Naive thymus-derived CD4-positive, alpha-beta T cell (primary cell): ENCODE results near the gene THOC7. TPM values are rescaled to one million over a fixed set of nuclear protein-coding genes. Genes with fewer than 3 reads are reported as not detected.

Experiments used
- ATAC-seq: fragments of 150-1000 bp; cut with Tn5 transposase; 2 replicates; pipeline ENCODE4 v1.10.0; 2021; ENCODE audit warnings: mild to moderate bottlenecking, moderate library complexity
- CTCF ChIA-PET: fragments of 350-600 bp; sonication (Branson Sonifier 250); formaldehyde crosslinking; loops from one replicate; lab custom pipeline; 2021; ENCODE audit warnings: antibody characterized with exemption; lab: Charles Lee
- POLR2A ChIA-PET: fragments of 350-600 bp; sonication (Branson Sonifier 250); formaldehyde crosslinking; loops from one replicate; lab custom pipeline; 2021; ENCODE audit warnings: antibody characterized with exemption, inconsistent platforms; lab: Charles Lee
- DNase-seq, 9 donors: peaks; one replicate each; pipeline versions ENCODE4 v3.0.0 to v3.0.0-alpha.2; 2020 to 2022; ENCODE audit warnings: mixed read lengths in 1 of 9
- H3K27ac ChIP-seq: one replicate; pipeline ENCODE4 v1.7.0; 2013; ENCODE audit warnings: mild to moderate bottlenecking, low read depth, low read length, moderate library complexity
- H3K27me3 ChIP-seq, 2 donors: one replicate each; pipeline ENCODE4 v1.7.0; 2013; ENCODE audit warnings: low read length in 2 of 2, mild to moderate bottlenecking in 2 of 2, moderate library complexity in 2 of 2; ENCODE audit not compliant: control insufficient read depth in 2 of 2, insufficient read depth in 2 of 2
- H3K36me3 ChIP-seq, 3 experiments: 1 replicate in 2 of 3; 2 replicates in 1 of 3; pipeline ENCODE4 v1.7.0; 2013; ENCODE audit warnings: low read length in 3 of 3, mild to moderate bottlenecking in 3 of 3, moderate library complexity in 1 of 3; ENCODE audit not compliant: insufficient read depth in 3 of 3, control insufficient read depth in 2 of 3
- H3K4me1 ChIP-seq, 2 donors: one replicate each; pipeline ENCODE4 v1.7.0; 2013; ENCODE audit warnings: low read length in 2 of 2, mild to moderate bottlenecking in 2 of 2, moderate library complexity in 1 of 2; ENCODE audit not compliant: control insufficient read depth in 2 of 2, insufficient read depth in 2 of 2
- H3K4me3 ChIP-seq: 2 replicates; pipeline ENCODE4 v1.7.0; 2013; ENCODE audit warnings: mild to moderate bottlenecking, low read length
- H3K9me3 ChIP-seq, 3 experiments: 1 replicate in 2 of 3; 2 replicates in 1 of 3; pipeline ENCODE4 v1.7.0; 2013; ENCODE audit warnings: low read length in 3 of 3; ENCODE audit not compliant: control insufficient read depth in 2 of 3
- H3K27ac Mint-ChIP-seq, 9 donors: one replicate each; pipeline ENCODE4 v1.8.0; 2020 to 2022; ENCODE audit warnings: mixed read lengths in 9 of 9, mild to moderate bottlenecking in 8 of 9, moderate library complexity in 5 of 9, inconsistent platforms in 2 of 9
- H3K27me3 Mint-ChIP-seq, 5 donors: one replicate each; pipeline ENCODE4 v1.8.0; 2021 to 2022; ENCODE audit warnings: mixed read lengths in 5 of 5, mild to moderate bottlenecking in 1 of 5
- H3K36me3 Mint-ChIP-seq, 5 donors: one replicate each; pipeline ENCODE4 v1.8.0; 2020 to 2022; ENCODE audit warnings: mixed read lengths in 5 of 5, mild to moderate bottlenecking in 3 of 5, inconsistent platforms in 1 of 5
- H3K4me1 Mint-ChIP-seq, 7 donors: one replicate each; pipeline ENCODE4 v1.8.0; 2020 to 2022; ENCODE audit warnings: mixed read lengths in 7 of 7, mild to moderate bottlenecking in 3 of 7, inconsistent platforms in 1 of 7
- H3K4me3 Mint-ChIP-seq, 10 donors: one replicate each; pipeline ENCODE4 v1.8.0; 2020 to 2022; ENCODE audit warnings: mild to moderate bottlenecking in 10 of 10, mixed read lengths in 10 of 10, moderate library complexity in 6 of 10, inconsistent platforms in 2 of 10
- H3K9me3 Mint-ChIP-seq, 11 donors: one replicate each; pipeline ENCODE4 v1.8.0; 2020 to 2022; ENCODE audit warnings: mixed read lengths in 11 of 11, mild to moderate bottlenecking in 4 of 11, inconsistent platforms in 1 of 11, moderate library complexity in 1 of 11
- intact Hi-C, 2 donors: fragments of 100-400 bp; cut with micrococcal nuclease; formaldehyde crosslinking; loops; one replicate each; pipeline ENCODE4 v1.15.1; 2023
- polyA plus RNA-seq, 2 donors: library from polyadenylated mRNA; unstranded; fragments of 300-500 nt; fragmentation: Illumina TruSeq; gene quantifications; one replicate each; pipeline ENCODE4 v1.2.3, GENCODE V29; 2021
- total RNA-seq, 6 experiments: library from RNA in 5 of 6; stranded (reverse) in 5 of 6; gene quantifications; 1 replicate in 5 of 6; 2 replicates in 1 of 6; pipeline ENCODE4 v1.2.3 and lab custom pipeline; 2021 to 2026

Gene THOC7
- total and polyA plus RNA-seq, 7 experiments from 2014 or later, result 24.6 to 113 (median 41.6) TPM

DNA sequence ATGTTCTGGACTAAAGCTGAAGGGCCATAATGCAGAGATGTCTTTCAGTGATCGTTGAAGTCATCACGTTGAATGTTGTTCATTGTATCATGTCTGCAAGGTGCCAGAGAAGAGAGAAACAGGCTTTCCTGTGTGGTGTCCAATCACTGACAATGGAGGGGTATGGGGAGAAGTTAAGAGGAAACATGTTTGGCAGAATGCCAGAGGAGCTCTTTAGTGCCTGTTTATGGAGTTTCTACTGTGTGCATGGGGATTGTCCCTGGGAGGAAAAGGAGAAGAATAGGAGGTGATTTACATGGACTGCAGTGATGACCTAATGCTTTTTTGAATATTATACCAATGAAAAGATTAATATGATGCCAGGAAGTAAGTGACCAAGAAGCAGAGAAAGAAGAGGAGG is 36.9 kb upstream of the THOC7 start:
- Mint-ChIP-seq H3K27me3 (no peaks in the 10 kb centered on the region), H3K36me3 (peaks cover 5 to 36% (median 21%) of the 10 kb centered on the region in 5 donors), H3K9me3 (no peaks in the 10 kb centered on the region), H3K4me1 (peaks cover 11 to 43% (median 19%) of the 10 kb centered on the region in 7 donors), H3K4me3 (no peak overlapping the region), H3K27ac (peak overlapping the region in 6 of 9 donors; percentile 10 to 58 (median 36))
- Histone ChIP-seq H3K27ac (no peak overlapping the region), H3K4me3 (no peak overlapping the region), H3K4me1 (peaks cover 0 to 2% of the 10 kb centered on the region in 2 donors), H3K27me3 (no peaks in the 10 kb centered on the region), H3K9me3 (no peaks in the 10 kb centered on the region), H3K36me3 (peaks cover 0 to 8% (median 4%) of the 10 kb centered on the region in 3 experiments)
- CTCF ChIA-PET, result no interaction called here
- intact Hi-C loops, result loop anchor here in 1 of 2 donors (1.0 kb wide), 1 partner anchor 10 kb away; no protein-coding TSS in a partner anchor
- POLR2A ChIA-PET, result no interaction called here
- no peak for DNase-seq
- no peak for ATAC-seq

DNA sequence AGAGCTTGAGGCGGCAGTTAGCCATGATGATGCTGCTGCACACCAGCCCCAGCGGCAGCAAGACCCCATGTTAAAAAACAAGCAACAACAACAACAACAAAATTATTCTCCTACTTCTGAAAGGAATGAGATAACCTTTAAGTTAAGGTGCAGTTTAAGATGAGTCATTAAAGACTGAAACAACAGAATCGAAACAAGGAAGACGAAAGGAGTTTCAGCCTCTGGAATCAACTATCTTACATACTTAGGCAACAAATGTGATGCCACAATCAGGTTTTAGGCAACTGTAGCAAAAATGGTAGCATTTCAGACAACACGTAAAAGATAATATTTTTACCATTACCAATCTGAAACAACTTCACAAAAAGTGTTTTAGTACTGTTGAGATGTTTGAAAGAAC is 36.4 kb upstream of the THOC7 start:
- H3K36me3 Mint-ChIP-seq, result peaks cover 5 to 36% (median 21%) of the 10 kb centered on the region in 5 donors

DNA sequence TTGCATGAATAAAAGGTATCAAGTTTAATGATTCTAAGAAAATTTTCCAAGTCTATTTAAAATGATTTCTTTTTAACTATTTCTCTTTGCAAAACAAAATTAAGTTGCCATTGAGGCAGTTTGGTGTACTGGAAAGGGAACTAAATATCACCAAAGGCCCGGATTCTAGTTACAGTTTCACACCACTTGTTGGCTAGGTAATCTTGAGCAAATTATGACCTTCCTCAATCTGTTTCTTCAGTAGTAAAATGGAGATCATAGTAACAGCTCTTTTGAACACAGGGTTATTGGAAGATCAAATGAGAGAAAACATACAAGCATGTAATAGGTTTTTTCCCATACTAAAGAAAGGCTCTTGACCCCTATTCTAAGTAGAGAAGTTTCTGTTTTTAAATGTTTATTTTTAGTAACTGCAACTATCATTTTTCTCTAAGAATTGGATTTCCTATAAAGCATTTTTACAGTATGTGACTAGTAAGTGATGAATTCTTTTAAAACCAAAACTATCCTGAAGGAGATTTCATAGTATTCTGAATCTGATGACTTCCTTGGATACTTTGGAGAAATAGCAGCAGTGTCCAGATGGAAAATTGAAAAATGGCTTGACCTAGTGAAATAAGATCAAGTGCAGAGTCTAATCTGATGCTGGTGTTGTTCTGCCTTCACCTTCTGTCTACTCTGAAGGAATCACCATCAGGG is 32.9 kb upstream of the THOC7 start:
- no peaks in the 10 kb centered on the region for H3K9me3 ChIP-seq

More for the DNA sequence above, 36.4 kb upstream of the THOC7 start:
- no peak overlapping the region for H3K4me3 ChIP-seq
- Mint-ChIP-seq H3K4me1 (peaks cover 15 to 48% (median 24%) of the 10 kb centered on the region in 7 donors), H3K27me3 (no peaks in the 10 kb centered on the region), H3K4me3 (peak overlapping the region in 1 of 10 donors; percentile 25), H3K9me3 (no peaks in the 10 kb centered on the region), H3K27ac (peak overlapping the region in 7 of 9 donors; percentile 17 to 58 (median 29))
- no peaks in the 10 kb centered on the region for H3K27me3 ChIP-seq
- ChIA-PET CTCF (no interaction called here), POLR2A (no interaction called here)
- H3K36me3 ChIP-seq, result peaks cover 0 to 8% (median 4%) of the 10 kb centered on the region in 3 experiments
- intact Hi-C loops, result loop anchor here in 1 of 2 donors (1.0 kb wide), 1 partner anchor 10 kb away; no protein-coding TSS in a partner anchor
- DNase-seq (no peak), ATAC-seq (no peak)
- no peak overlapping the region for H3K27ac ChIP-seq
- H3K4me1 ChIP-seq, result peaks cover 0 to 4% of the 10 kb centered on the region in 2 donors
- H3K9me3 ChIP-seq, result no peaks in the 10 kb centered on the region

DNA sequence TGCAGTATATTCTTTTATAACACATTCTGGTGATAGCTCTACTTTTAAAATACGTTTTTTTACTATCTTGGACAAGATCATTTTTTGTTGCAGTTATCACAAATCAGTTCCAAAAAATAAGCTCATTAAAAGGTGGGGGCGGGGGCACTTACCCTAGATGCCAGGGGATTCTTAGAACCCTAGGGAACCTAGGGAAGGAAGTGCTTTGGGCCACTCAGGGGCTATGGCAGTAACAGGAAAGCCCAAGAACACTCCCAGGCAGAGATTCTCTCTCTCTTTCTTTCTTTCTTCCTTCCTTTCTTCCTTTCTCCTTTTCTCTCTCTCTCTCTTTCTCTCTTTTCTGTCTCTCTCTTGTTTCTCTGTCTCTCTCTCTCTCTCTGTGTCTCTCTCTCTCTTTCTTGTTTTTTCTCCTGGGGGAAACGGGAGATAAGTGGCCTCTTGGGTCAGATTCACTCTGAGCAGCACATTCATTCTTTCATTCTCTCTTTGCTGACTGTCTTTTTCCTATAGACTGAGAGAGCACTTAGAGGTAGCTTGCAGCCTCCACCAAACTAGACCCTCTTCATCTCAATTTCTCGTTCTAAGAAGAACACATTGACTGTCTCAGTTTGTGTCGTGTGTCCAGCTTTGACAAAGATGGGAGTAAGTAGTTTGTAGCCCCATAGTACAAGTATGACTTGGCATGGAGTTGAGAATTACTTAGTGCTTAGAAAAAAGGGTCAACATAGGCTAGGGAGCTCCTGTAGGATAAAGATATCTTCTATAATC is 32.0 kb upstream of the THOC7 start:
- H3K9me3 Mint-ChIP-seq, result peaks cover 0 to 2% (median 0%) of the 10 kb centered on the region in 11 donors
- H3K36me3 Mint-ChIP-seq, result peaks cover 5 to 27% (median 14%) of the 10 kb centered on the region in 5 donors
- Histone ChIP-seq H3K4me3 (no peak overlapping the region), H3K9me3 (no peaks in the 10 kb centered on the region), H3K27me3 (no peaks in the 10 kb centered on the region), H3K4me1 (peaks cover 0 to 4% of the 10 kb centered on the region in 2 donors), H3K36me3 (peaks cover 0 to 8% (median 4%) of the 10 kb centered on the region in 3 experiments), H3K27ac (no peak overlapping the region)
- POLR2A ChIA-PET, result interaction anchor here (0.6 kb wide), 1 partner anchor 41 kb away, joined by 3 read pairs; no protein-coding TSS in a partner anchor
- CTCF ChIA-PET, result no interaction called here
- ATAC-seq, result no peak
- H3K27ac Mint-ChIP-seq, result peak overlapping the region in 4 of 9 donors; percentile 2 to 14 (median 11)
- peaks cover 27 to 68% (median 54%) of the 10 kb centered on the region in 7 donors for H3K4me1 Mint-ChIP-seq
- no peak for DNase-seq
- intact Hi-C loops, result loop anchor here in 1 of 2 donors (1.0 kb wide), 1 partner anchor 16 kb away; no protein-coding TSS in a partner anchor
- no peaks in the 10 kb centered on the region for H3K27me3 Mint-ChIP-seq
- peak overlapping the region in 1 of 10 donors; percentile 27 for H3K4me3 Mint-ChIP-seq

More for the DNA sequence above, 32.9 kb upstream of the THOC7 start:
- peak overlapping the region in 5 of 9 donors; percentile 1 to 27 (median 15) for H3K27ac Mint-ChIP-seq
- Histone ChIP-seq H3K4me3 (no peak overlapping the region), H3K27ac (no peak overlapping the region), H3K27me3 (no peaks in the 10 kb centered on the region), H3K36me3 (peaks cover 0 to 8% (median 4%) of the 10 kb centered on the region in 3 experiments), H3K4me1 (peaks cover 0 to 4% of the 10 kb centered on the region in 2 donors)
- H3K36me3 Mint-ChIP-seq, result peaks cover 5 to 29% (median 19%) of the 10 kb centered on the region in 5 donors
- H3K4me1 Mint-ChIP-seq, result peaks cover 28 to 68% (median 54%) of the 10 kb centered on the region in 7 donors
- H3K4me3 Mint-ChIP-seq, result no peak overlapping the region
- ATAC-seq (no peak), DNase-seq (no peak)
- intact Hi-C loops, result loop anchor here in 1 of 2 donors (1.0 kb wide), 1 partner anchor 15 kb away; no protein-coding TSS in a partner anchor
- H3K27me3 Mint-ChIP-seq, result no peaks in the 10 kb centered on the region
- CTCF ChIA-PET, result no interaction called here
- POLR2A ChIA-PET, result no interaction called here
- H3K9me3 Mint-ChIP-seq, result peaks cover 0 to 2% (median 0%) of the 10 kb centered on the region in 11 donors

DNA sequence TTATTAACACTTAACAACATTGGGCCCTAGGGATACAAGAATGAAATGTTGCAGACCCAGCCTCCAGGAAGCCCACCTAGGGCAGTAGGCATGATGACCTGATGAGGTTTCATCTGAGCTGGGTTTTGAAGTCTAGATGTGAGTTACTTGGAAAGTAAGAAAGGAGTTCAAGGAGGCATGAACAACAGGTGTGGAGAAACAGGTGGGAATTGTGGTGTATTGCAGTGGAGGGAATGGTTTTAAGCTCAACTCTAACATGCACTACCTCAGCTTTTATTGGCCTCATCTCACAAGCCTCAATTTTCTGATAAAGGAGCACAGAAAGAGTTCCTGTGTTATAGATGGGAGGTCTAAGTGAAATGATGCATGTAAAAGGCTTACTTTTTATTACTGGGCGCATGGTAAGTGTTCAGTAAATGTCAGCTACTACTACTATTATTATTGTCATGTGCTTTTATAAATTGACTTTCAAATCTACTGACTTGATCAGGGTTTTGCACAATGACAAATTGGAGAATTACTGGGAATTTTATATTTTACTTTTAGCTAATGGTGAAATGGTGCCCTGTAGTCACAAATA is 29.3 kb upstream of the THOC7 start:
- Histone ChIP-seq H3K36me3 (no peaks in the 10 kb centered on the region), H3K4me3 (no peak overlapping the region), H3K27ac (no peak overlapping the region), H3K9me3 (no peaks in the 10 kb centered on the region), H3K27me3 (no peaks in the 10 kb centered on the region), H3K4me1 (peaks cover 0 to 4% of the 10 kb centered on the region in 2 donors)
- Mint-ChIP-seq H3K27me3 (no peaks in the 10 kb centered on the region), H3K4me1 (peaks cover 23 to 65% (median 46%) of the 10 kb centered on the region in 7 donors), H3K27ac (peak overlapping the region in 1 of 9 donors; percentile 27), H3K4me3 (no peak overlapping the region), H3K9me3 (peaks cover 0 to 2% (median 0%) of the 10 kb centered on the region in 11 donors), H3K36me3 (peaks cover 0 to 14% (median 6%) of the 10 kb centered on the region in 5 donors)
- ChIA-PET POLR2A (no interaction called here), CTCF (no interaction called here)
- DNase-seq (no peak), ATAC-seq (no peak)
- intact Hi-C loops, result loop anchor here in 1 of 2 donors (2.0 kb wide), 1 partner anchor 18 kb away; no protein-coding TSS in a partner anchor

DNA sequence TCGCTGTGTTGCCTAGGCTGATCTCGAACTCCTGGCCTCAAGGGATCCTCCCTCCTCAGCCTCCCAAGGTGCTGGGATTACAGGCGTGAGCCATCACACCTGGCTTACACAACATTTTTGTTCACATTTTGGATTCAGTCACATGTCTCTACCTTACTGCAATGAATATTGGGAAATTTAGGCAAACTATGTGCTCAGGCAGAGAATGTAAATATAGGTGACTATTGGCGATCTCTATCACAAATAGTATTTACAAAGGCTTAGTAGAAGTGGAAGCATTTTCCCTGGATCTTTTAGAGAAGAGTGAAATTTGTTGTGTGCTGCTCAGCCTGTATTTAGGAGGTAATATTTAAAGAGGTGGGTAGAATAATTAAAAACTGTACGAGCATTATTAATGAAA is 27.9 kb upstream of the THOC7 start:
- H3K4me3 Mint-ChIP-seq, result no peak overlapping the region
- DNase-seq (no peak), ATAC-seq (no peak)
- POLR2A ChIA-PET, result no interaction called here
- peaks cover 23 to 60% (median 52%) of the 10 kb centered on the region in 7 donors for H3K4me1 Mint-ChIP-seq
- Histone ChIP-seq H3K9me3 (no peaks in the 10 kb centered on the region), H3K4me1 (peaks cover 0 to 4% of the 10 kb centered on the region in 2 donors), H3K4me3 (no peak overlapping the region), H3K27me3 (no peaks in the 10 kb centered on the region), H3K36me3 (no peaks in the 10 kb centered on the region), H3K27ac (no peak overlapping the region)
- intact Hi-C loops, result no loop called here
- H3K27me3 Mint-ChIP-seq, result no peaks in the 10 kb centered on the region
- peaks cover 0 to 14% (median 6%) of the 10 kb centered on the region in 5 donors for H3K36me3 Mint-ChIP-seq
- H3K27ac Mint-ChIP-seq, result no peak overlapping the region
- CTCF ChIA-PET, result no interaction called here
- peaks cover 0 to 2% (median 0%) of the 10 kb centered on the region in 11 donors for H3K9me3 Mint-ChIP-seq
